DMS153 treated with DMSO at 0.1 percent for 48 hours (cell line): Measurements from ENCODE around the gene CCDC137.

Source experiments
- DNase-seq: peaks from one replicate; lab custom pipeline; 2025; ENCODE audit not compliant: unreplicated experiment; lab: John Stamatoyannopoulos, UW

The CCDC137 gene

DNA sequence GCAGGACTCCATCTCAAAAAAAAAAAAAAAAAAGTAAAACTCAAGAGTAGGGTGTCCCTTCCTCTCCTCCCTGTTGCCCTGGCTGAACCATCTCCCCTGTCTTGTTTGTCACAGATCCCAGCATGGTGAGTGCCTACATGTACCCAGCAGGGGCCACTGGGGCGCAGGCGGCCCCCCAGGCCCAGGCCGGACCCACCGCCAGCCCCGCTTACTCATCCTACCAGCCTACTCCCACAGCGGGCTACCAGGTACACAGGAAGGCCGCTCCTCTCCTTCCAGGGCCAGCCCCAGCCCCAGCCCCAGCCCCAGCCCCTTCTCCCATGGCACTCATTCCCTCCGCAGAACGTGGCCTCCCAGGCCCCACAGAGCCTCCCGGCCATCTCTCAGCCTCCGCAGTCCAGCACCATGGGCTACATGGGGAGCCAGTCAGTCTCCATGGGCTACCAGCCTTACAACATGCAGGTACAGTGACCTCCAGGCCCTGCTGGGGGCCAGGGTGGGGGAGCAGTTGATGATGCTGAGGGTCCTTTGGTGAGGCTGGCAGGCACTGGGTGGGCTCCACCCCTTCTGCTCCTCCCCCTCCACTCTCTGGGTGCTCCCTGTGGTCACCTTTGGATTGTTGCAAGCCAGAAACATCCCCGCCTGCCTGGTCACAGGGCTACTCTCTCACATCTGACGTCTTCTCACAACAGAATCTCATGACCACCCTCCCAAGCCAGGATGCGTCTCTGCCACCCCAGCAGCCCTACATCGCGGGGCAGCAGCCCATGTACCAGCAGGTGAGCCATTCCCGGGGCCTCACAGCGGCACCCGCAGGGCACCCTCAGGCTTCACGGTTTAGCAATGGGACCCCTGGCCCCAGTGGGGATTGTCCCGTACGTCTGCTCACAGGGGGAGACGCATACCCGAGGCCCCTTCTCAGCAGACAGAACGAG, 34.1 kb downstream of the CCDC137 start:
- DNase-seq = no peak

DNA sequence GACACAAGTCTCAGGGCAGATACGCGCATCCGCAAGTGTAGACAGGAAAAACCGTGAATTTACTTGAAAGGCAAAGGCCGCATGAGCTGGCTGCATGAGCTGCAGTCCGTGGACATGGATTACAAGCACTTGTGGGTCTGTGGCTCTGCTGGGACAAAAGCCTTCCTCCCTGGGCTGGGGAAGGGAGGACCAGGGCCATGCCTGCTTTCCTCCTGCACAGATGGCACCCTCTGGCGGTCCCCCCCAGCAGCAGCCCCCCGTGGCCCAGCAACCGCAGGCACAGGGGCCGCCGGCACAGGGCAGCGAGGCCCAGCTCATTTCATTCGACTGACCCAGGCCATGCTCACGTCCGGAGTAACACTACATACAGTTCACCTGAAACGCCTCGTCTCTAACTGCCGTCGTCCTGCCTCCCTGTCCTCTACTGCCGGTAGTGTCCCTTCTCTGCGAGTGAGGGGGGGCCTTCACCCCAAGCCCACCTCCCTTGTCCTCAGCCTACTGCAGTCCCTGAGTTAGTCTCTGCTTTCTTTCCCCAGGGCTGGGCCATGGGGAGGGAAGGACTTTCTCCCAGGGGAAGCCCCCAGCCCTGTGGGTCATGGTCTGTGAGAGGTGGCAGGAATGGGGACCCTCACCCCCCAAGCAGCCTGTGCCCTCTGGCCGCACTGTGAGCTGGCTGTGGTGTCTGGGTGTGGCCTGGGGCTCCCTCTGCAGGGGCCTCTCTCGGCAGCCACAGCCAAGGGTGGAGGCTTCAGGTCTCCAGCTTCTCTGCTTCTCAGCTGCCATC, 34.9 kb downstream of the CCDC137 start:
- no peak for DNase-seq

DNA sequence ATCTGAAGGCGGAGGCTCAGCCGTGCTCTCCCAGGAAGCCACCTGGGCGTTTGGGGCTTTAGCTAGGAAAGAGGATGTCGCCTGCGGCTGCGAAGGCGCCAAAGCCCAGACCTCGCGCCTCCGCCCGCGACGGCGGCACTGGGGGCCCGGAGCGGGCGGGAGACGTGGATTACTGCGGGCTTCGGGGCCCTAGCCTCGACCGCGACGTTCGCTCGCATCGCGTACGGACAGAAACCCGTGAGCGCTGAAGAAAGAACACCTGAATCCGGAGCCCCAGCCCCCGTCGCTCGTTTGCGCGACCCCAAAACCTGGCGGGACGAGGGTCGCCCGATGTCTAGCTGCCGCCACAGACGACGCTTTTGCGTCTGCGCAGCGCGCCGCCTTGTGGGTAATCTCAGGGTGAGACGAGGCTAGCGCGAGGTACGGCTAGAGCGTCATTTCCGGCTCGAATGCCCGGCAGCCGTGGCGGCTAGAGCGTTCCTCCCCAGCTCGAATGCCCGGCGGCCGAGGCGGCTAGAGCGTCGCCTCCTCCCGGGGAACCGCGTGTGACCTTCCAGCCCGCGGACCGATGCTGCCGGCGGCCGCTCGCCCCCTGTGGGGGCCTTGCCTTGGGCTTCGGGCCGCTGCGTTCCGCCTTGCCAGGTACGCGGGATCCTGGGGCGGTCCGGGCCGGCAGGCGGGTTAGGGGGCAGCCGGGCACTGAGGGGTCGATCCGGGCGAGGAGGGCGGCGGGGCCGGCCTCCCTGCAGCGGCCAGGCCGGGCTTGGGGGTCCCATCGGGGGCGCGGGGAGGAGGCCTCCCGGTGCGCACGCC, 36.6 kb downstream of the CCDC137 start, which contains the start of gene MRPL12:
Gene MRPL12 (plus strand): TSS at position 434 of the 813 bp plus-strand sequence. CDS start 135 bp downstream, at position 569.
- DNase-seq = peak; percentile 80

DNA sequence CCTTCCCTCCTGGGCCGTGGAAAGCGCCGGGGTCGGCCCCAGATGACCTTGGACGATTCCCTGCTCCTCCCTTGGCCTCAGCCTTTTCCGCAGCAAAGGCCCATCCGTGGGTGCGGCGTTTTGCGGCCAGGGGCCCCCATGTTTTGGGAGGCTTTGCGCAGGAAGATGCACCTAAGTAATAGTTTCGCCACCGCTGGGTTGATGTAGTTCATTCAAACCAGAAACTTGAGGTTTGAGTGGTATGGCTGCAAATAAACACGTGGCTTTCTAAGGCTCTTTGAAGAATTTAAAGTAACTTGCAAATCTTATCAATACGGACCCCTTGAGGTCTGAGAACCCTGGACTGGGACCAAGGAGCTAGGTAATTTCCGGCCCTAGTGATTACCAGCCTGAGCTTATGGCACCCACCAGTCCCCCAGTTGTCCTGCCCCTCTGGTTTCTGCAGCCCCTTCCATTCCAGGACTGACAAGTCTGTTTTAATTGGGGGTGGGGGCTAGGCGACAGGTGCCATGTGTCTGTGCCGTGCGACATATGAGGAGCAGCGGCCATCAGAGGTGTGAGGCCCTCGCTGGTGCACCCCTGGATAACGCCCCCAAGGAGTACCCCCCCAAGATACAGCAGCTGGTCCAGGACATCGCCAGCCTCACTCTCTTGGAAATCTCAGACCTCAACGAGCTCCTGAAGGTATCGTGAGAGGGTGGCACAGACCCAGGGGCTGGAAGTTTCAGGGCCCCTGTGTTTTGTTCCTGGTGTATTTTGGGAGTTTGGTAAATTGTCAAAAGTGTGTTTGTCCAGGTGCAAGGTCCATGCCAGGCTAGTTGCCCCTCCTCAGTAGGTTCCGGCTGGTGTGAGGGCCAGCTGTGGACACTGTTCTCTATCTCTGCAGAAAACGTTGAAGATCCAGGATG, 37.5 kb downstream of the CCDC137 start:
- DNase-seq = no peak

DNA sequence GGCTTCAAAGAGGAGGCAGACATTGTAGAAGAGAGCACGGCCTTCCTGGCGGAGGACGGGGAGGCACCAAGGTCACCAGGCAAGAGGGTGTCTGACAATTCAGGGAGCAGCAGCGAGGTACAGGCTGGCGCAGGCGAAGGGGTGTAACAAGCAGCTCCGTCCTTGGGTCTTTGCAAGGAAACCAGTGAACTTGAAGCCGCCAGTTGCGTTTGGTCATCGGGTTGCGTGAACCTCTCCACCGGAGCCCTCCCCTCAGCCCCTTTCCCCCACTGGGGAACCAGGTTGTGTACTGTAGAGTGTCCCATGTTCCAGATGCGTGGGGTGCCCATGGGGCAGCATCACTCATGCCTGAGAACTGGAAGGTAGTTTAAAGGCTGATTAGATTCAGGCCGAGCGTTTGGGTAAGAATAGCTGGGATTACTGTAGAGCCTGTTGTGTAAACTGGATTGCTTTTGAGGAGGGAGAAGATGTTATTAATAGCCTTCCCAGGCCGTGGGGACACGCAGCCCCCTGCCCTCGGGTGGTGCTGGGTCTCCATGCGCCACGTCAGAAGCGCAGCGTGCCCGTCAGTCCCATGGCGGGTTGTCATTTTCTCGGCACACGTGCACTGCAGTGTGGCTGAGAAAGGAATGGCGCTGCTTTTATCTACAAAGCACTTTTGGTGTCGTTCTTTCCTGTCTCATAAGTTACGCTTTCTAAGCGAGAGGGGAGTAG, 39.1 kb downstream of the CCDC137 start:
- no peak for DNase-seq

DNA sequence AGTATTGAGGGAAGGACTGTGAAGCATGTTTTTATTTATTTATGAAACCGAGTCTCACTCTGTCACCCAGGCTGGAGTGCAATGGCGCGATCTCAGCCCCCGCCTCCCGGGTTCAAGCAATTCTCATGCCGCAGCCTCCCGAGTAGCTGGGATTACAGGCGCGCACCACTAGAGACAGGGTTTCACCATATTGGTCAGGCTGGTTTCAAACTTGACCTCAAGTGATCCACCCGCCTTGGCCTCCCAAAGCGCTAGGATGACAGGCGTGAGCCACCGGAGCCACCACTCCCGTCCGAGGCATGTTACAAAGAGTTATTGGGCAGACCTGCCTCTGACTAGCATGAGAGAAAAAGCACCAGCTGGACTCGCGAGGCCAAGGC, 39.7 kb downstream of the CCDC137 start:
- no peak for DNase-seq

DNA sequence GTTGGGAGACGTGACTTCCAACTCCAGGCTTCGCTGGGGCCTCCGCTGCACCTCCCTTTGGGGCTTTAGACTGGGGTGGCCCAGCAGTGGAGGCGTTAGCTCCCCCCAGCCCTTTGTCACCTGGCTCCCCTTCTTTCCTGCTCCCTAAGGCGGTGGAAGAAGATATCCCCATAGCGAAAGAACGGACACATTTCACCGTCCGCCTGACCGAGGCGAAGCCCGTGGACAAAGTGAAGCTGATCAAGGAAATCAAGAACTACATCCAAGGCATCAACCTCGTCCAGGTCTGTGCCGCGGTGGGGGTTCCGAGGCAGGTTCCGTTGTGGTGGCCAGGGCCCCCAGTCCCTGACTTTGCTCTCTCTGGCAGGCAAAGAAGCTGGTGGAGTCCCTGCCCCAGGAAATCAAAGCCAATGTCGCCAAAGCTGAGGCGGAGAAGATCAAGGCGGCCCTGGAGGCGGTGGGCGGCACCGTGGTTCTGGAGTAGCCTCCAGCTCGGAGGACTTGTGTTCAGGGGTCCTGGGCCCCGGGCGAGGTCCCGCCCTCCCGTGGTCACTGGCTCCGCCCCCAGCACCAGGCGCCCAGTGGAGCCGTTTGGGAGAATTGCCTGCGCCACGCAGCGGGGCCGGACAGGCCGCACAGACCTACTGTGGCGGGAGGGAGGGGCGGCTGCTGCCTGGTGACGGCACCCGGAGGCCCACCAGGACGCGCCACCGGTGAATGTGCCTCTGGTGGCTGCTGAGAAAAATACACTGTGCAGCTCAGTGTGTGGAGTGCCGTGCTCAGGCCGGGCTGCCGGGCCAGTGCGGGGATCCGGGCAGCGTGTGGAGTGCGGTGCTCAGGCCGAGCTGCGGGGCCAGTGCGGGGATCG, 40.5 kb downstream of the CCDC137 start:
- no peak for DNase-seq

DNA sequence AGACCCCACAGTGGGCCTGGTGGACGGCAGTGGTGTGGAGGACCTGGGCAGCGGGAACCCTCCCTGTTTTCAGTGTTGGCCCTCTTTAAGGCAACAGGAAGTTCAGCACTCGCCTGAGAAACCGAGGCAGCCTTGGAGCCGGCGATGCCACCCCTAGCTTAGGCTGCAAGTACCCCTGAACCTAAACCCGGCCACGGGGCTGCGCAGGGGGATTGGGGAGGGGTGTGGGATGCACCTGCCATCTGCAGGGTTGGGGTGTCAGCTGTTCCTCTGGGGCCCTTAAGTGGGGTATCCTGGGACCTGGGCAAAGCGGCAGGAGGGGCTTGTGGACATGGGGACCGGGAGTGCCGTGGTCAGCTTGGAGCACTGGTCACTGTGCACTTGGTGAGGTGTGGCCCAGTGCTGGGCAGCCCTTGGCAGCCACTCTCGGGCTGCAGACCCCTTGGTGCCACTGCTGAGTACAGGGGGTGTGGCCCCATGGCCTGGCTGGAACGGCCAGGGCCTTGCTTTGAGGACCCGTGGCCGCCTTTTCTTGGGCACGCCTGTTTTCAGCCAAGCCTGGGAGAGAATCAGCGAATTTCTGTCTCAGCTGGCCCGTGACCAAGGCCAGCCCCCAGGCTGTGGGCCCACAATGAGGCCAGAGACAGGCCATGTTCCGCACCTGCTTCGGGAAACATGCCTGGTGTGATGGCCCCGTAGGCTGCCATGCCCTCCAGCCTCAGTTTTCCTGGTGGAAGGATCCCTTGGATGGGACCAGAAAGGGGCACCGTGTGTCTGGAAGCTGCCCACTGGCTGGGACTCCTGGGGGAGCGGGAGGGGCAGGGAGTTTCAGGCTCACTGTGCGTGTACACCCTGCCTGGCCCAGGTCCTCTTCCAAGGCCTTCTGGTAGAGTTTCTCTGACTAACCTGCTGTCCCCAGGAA, 41.4 kb downstream of the CCDC137 start:
- DNase-seq = no peak

DNA sequence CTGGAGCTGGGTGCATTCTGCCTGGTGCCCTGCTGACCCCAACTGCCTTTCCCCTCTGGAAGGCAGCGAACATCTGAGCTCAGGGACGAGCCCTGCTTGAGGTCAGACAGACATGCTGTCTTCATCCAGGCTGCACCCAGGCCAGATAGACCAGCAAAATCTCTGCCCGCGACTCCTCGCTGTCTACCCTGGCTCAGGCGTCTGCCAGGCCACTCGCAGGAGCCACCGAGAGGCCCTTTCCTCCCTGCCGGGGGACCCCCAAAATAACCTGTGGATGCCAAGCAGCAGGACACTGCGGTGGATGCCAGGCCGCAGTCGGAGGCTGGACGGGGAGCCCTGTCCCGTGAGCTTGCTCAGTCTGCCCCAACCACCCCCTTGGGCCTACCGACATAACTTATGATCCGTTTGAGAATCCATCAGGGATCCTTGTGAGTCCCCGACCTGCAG, 42.2 kb downstream of the CCDC137 start:
- DNase-seq = no peak

DNA sequence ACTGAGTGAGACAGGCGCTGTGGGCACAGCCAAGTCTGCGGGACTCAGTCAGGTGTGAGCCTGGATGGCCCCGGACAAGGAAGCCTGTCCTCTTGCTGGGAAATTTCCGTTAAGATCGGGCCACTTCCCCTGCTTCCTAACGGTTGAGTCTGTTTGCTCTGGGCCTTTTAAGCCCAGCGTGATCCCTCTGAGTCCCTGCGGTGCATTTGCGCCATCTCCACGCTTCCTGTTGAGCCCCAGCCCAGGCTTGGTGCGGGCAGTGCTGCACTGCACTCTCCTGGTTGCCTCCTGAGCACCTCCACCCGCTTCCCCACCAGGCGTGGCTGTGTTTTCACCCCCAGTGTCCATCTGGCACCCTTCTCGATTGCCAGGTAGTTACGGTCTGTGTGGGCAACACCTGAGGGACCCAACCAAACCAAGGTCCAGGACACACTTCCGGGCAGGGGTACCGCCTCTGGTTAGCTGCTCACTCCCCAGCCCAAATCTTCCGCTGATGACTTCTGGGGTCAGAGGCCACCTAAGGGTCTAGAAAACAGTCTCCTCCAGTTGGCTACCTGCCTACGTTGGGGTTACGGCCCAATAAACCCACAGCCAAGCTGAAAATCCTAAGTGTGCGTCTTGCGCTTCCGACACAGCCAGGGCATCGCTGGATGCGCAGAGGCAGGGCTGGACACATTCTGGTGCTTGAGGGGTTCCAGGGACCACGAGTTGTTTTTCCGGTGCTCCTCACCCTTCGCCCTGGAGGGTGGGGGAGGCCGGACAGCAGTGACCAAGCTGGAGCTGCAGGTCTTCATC, 44.2 kb downstream of the CCDC137 start:
- DNase-seq = no peak

DNA sequence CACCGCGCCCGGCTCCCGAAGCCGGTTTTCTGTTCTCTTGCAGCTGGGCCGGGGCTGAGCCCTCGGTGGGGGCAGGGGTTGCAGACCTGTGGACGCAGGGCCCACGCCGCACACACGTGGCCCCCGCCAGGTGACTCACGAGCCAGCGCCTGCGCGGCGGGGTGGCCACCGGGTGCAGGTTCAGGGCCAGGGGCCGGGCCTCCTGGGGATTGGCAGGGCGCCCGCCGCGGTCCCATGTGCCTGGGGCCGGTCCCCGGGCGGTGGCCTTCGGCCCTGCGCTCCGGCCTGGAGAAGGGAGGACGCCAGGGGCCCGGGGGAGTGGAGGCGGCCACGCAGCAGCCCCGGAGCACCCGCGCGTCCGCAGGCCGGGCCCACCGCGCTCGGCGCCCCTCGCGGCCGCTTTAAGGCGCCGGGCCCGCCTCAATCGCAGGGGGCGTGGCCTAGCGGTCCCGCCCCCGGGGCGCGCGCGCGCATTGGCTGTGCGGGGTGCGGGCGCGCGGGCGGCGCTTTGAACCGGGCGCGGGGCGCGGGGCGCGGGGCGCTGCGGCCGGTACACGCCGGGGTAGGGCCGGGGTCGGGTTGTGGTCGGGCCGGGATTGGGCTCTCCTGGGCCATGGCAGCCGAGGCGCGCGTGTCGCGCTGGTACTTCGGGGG, 45.4 kb downstream of the CCDC137 start, which contains the start of gene SLC25A10:
Gene SLC25A10 (plus strand): TSS at position 471 of the 654 bp plus-strand sequence. CDS start 143 bp downstream, at position 614.
- DNase-seq = peak; percentile 52

DNA sequence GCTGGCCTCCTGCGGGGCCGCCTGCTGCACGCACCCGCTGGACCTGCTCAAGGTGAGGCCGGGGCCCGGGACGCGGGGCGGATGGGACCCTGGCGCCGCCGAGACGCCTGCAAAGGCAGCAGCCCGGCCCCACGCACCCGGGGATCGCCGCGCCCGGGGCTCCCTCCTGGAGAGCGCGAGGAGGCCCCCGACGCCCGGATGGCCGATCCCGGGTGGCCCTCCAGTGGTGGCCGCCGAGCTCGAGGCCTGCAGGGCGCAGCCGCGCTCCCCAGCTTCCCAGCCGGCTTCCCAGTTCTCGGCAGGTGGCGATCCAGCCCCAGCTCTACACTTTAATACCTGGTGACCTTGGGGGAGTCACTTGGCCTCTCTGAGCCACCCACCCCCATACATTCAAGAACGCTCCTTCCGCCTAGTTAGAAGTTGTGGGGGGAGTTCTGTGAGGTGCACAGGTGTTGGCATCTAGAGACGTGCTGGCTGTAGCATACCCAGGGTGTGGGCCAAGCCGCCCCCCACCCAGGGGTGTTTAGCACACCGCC, 46.0 kb downstream of the CCDC137 start:
- DNase-seq = no peak

DNA sequence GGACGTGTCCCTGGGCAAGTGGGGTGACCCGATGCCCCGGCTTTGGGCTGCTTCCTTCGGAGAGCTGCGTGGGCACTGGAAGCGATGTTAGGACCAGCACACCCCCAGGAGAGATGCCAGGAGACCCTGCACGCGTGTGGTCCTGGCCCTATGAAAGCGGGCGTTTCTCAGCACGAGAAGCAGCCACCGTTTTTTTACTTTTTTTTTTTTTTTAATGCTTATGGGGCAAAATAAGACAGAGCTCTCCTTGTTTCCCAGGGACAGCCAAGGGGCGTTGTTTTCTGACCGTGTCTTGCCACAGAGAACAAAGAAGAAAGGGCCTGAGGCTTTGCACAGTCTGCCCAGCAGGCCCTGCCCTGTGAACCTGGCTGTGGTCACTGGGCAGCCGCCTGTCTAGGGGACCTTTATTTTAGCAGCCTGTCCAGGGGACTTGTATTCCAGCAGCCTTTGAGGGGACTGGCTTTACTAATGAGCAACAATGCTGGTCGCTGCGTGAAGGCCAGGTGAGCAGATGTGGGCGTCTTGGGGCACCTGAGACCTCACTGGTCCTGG, 46.5 kb downstream of the CCDC137 start:
- DNase-seq = no peak

DNA sequence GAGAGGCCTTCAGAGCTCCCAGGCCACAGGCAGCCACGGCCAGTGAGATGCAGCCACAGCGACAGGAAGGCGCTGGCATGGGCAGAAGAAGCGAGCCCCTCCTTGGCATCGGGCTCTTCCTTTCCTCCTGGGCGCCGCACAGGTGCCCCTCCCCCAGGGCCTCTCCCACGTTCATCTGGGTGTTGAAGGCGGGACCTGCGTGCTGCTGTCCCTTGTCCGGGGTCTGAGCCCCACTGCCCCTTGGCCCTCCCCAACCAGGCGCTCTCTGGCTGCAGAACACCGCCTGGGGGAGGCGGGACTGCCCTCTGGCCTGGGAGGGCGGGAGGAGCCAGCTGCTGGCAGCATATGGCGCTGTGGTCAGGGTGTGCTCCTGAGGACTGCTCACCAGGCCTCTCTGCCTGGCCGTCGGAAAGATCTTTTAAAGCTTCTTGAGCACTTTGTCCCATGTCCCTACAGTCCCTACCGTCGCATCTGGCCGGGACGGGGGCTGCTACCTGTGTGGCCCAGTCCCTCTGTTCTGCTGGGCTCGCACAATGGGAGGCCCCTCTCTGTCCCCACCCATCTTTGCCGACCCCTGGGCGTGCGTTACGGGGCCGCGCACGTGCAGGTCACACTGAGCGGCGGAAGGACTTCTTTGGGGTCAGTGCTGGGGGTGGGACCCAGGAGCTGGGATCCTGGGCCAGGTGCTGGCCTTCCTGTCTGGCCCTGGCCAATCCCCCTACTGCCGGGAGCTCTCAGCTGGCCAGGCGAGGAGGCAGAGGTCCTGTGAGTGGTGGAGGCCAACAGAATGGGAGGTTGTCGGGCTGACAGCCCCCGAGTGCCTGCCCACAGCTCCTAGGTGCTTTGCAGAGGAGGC, 47.2 kb downstream of the CCDC137 start:
- DNase-seq = no peak
